Activated CD4-positive, alpha-beta T cell treated with anti-CD3 and anti-CD28 coated beads for 1 hour (primary cell): Measurements from ENCODE around the gene BMPR1B.

Experiments used
- DNase-seq: peaks from one replicate; pipeline ENCODE4 v3.0.0-alpha.2; 2020

Gene BMPR1B

DNA sequence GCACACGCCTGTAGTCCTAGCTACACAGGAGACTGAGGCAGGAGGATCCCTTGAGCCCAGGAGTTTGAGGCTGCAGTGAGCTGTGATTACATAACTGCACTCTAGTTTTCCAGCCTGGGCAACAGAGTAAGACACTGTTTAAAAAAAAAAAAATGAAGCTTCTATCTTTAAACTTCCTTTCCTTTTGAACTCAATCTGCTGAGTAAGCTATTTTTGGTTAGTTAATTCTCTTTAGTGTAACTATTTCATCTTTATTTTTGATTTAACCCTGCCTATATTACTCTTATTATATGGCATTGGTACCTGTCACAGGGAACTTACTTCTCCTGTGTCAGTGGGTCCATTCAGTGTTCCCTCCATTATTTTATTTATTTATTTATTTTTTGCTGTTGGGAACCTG is 160.8 kb downstream of the BMPR1B start:
- DNase-seq, result no peak

DNA sequence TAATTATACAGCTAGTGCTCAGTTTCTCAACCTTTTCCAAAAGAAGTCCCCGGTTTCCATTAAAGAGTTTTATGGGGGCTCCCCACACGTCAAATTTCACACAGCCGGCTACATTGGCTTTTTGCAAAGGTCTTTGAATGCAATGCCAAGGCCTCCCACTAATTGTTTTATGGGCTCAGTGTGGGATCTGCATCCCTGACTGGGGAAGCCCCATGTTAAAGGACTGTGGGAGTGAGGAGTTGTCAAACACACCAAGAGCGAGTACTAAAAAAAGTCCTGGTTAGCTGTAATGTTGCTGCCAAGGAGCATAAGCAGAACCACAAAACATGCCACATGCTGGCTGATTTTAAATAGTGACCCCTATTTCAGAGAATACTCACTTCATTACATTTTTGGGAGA is 162.6 kb downstream of the BMPR1B start:
- DNase-seq, result no peak

DNA sequence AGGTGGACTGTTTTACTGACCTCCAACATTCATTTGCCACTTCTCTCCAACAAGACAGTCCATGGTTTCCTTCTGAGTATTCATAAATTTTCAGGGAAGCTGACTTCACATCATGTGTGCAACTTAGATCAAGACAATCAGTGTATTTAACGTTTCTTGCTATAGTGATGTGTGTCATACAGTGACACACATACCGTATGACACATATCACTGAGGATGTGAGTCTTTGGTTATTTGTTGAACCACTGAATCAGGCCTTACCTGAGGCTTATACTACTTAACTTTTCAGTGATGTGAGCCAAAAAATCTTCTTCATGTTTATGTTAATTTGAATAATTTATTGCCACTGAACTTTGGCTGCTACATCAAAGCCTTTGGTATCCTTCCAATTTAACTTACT is 166.8 kb downstream of the BMPR1B start:
- DNase-seq, result no peak

DNA sequence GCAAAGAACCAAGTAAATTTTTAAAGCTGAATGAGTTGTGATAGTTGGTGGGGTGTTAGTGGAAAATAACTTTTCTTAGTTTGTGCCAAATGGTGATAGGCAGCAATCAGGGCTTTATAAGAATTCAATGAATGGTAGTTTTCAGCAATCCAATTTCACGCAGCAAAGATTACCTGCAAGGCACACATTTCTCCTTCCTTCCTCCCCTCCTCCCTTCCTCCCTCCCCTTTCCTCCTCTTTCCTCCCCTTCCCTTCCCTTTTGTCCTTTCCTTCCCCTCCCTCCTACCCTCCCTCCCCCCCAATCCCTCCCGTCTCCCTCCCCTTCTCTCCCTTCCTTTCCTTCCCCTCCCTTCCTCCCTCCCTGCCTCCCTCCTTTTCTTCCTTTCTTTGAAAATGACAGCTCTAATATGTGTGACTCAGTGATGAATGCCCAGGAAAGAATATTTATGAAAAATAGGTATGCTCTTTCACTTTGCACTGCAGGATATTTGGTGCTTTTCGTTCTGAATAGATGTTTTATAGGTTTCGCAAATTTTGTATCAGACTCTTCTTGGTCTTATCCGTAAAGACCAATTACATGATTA is 168.1 kb downstream of the BMPR1B start:
- no peak for DNase-seq

DNA sequence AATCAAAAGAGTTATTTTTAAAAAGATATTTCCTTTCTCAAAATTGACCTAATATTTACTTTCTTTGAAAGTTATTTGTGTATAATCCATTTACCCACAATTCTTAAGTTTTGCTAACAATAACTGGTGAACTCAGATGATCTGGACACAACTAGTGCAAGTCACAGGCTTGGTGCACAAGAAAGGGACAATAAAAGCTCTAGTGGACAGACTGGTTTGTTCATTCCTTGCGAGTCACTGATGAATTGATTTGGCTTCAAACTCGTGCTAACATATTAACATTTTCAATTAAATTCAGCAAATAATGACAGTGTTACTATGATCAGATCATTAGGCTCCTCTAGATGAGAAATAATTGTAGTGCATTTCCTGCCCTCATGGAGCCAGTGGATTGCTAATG is 169.2 kb downstream of the BMPR1B start:
- DNase-seq, result no peak

DNA sequence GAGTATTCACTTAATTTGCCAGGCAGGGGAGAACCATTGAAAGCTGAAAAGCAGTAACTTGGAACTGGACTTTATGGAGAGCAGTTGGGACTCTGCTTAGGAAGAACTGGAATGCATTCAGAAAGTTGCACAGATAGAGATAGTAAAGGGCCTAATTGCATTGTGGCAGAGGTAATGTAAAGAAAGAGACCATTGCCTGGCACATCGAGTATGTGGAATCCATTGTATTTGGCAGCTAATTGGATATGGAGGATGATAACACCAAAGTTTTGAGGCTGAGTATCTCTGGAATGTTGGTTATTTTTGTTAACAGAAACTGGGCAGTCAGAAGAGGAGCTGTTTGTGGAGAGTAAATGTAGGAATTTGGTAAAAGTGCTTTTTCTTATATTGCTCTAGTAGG is 169.9 kb downstream of the BMPR1B start:
- DNase-seq, result no peak

DNA sequence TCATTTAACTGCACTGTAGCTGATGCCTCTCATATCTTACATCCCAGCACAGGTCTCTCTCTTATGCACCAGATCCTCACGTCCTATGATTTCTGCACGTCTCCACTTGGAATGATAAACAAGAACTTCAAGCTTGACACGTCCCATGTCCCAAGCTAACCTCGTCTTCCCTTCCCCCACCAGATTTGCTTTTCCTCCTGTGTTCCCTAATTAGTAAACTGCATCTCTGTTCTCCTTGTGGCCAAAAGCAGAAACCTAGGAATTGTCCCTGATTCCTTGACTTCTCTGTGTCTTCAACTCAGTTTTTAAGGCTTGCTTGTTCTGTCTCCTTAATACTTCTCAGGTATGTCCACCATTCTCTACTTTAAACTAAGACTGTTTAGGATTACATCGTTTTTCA is 171.9 kb downstream of the BMPR1B start:
- DNase-seq, result no peak

DNA sequence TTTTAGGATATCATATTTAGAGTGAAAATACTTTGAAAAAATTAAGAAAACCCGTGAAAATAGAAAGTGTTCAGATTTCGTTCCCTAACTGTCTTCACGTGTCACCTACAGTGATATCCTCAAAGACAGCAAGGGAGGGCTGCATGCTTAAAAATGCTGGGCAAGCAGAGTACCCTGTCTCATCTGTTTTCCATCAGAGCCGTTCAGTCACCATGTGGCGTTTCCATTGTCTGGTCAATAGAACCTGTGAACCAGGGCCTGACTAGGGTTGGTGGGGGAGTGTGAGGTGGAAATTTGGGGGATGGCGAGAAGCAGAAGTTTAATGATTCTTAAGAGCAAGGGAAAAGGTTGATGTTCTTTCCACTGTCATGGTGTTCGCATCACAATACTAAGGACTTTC is 173.9 kb downstream of the BMPR1B start:
- no peak for DNase-seq

DNA sequence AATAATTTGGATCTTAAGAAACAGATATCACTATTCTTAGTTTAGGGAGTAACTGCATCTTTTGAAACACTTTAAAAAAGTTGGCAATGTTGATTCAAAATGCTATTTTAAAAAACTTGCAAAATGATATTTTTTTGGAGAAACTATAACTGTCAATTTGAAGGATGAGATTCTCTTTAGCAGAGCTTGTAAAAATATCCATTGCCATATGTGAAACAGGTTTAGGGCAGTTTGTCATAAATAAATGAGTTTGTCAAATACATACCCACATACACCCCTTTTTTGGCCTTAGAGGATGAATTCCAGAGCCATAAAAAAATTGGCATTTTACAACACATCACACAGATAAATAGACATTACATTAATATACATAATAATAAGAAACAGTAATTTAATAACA is 174.6 kb downstream of the BMPR1B start:
- no peak for DNase-seq

DNA sequence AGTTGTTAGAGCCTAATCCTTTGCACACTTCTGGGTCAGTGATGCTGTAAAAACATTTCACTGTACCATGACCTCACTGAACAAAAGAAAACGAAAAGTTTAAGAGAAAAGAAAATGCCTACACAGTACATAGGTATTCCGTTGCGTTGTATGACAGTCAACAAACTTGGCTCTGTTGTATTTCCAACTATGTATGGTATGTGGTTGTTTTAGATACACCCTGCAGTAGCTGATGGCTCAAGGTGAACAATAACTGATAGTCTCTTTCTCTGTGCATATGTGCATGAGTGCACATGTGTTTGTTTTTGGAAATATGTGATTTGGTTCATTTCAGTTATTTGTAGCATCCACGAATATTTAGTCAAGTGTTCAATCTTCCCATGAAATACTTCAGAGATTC is 176.0 kb downstream of the BMPR1B start:
- no peak for DNase-seq

DNA sequence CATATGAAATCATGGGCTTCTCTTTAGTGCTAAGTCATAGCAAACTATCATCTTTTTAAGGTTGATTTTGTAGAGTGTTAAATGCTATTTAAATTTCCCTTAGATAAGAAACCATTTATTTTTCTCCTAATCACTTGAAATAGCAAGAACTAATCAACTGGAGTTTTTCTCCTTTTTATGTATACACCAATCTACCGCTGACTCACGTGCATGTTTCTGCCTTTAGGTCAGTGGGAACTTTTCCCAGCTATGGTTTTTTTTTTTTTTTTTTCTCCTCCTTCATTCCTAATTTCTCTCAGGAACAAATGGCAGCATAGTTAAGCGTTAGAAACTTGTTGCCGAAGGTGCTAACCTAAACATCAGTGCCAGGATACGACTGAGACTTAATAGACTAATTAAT is 176.4 kb downstream of the BMPR1B start:
- DNase-seq, result no peak

DNA sequence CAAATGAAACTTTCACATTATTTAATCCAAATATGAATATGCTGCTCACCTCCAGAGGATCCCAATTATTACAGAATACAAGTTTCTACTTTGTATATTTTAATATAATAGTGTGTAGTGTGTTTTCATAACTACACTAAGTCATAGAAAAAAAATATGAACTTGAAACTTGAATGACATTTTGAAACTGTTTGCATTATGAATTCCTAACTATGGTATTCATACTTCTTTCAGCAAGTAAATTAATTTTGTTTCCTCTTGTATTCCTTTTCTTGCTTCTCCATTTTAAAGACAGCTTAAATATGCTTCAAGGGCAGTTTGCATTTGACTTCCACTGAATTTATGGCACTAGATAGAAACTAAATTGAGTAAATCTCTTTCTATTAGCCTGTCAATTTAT is 177.1 kb downstream of the BMPR1B start:
- no peak for DNase-seq

DNA sequence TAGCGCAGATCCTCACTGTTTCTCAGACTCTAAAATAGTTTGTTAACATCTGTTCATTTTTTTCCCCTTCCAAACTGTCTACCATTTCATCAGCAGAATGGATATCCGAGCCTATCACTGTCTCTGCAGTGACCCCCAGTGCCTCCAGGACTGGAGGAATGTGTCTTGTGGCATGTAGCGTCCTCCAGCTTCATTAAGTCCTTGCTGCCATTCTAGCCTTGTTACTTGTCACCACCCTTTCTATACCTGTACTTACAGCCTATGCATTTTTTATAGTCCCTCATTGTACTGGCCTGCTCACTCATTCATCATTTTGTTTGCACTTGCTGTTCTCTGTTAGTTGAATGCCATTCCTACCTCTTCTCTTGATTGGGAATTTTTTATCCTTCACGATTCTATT is 179.1 kb downstream of the BMPR1B start:
- no peak for DNase-seq

DNA sequence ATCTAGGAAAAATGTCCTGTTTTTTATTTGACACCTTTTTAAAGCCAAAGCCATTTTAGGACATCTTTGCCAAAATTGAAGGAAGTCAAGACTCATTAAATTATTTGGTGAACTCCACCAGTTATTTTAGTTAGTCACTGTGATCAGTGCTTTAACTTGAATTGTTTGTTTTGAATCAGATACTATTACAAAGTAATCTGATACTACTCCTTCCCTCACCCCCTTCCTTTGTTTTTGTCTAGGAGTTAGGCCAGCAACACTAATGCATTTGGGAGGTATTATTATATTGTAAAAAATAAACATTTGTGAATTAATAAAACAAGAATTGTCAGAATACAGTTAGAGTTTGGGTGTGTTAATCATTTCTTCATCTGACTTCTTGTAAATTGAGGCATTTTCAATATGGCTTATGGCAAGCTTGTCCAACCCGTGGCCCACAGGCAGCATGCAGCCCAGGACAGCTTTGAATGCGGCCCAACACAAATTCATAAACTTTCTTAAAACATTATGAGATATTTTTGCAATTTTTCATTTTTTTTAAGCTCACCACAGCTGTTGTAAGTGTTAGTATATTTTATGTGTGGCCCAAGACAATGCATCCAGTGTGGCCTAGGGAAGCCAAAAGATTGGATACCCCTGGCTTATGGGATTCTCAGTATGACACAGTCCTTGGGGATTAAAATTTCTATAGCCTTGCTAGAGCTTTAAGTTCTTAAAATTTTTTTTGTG is 182.2 kb downstream of the BMPR1B start:
- no peak for DNase-seq

DNA sequence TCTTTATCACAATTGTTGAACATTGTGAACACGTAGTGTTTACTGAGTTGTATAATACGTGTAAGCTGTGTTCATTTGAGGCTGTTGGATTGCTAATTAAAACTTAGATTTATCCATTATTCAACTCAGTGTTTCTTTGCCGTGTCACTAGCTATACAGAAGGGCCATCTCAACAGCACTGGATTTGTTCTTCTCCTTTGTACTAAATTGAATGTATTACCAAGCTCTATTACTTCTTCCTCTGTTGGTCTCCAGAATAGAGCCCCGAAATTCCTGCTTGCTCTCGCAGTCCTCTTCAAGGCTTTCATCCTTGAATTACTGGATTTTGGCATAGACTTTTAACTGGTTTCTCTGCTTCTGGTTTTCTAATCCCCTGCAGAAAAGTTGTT is 182.8 kb downstream of the BMPR1B start:
- no peak for DNase-seq

DNA sequence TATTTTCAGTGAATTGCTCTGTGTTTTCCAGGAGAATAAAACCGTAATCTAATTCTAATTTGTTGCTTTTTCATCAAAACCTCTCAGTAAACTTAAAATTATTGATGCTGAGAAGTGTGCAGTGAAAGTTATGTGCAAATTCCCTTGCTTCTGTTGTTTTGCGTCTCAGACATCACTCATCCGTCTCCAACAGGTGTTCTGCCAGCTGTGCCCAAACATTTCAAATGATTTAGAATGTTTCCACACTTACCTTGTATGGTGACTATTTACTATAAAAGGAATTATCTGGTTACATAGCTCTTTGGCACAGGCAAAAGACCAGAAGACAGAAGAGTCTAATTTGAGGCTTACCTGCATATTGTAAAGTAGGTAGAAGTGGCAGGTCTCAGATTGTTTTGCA is 184.0 kb downstream of the BMPR1B start:
- DNase-seq, result no peak

DNA sequence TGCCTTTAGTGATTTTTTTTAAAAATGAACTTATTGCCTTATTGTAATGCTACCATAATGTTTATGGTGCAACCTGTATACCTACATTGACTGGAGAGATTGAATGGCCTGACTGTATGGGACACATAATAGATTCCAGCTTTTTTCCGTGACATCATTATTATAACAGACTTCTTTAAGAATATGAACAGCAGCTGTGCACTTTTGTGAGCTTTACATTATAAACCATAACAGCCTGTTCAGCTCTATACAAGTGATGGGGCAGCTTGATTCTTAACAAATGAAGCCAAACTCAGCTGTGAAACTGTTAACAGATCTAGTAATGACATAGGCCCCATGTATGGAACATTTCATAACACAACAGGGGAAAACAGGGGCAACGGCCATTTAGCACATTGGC is 187.0 kb downstream of the BMPR1B start:
- no peak for DNase-seq

DNA sequence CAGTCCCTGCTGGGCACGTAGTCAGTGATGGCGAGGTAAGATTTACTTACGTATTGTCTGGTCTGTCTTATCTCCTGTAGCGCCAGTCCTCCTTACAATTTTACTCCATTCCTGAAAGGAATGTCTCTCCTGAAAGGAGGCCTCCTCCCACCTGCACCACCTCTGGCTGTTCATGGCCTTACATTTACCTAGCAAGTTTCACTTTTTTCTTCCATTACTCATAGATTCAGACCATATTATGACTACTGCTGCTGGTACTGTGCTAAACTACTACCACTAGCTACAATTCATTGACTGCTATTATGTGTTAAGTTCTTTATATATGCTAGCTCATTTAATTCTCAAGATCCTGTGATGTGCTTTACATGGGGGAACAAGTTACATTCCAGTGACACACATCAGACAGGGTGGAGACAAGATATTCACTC is 189.9 kb downstream of the BMPR1B start:
- DNase-seq, result no peak

DNA sequence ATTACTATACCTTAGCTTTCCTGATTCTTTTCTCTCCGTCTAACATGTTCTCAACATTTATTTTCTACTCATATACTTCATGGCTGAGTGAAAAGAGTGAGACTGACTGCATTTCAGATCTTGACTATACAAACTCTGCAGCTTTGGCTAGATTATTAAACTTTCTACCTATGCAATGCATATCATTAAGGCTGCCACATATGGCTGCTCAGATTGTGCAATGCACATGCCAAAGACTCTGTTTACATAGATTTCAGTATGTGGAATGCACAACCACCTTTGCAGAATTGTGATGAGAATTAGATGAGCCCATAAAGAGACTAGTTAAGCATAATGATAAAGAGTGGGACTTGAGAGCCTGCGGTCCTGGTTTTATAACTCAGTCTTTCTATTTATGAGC is 196.5 kb downstream of the BMPR1B start:
- DNase-seq, result no peak

DNA sequence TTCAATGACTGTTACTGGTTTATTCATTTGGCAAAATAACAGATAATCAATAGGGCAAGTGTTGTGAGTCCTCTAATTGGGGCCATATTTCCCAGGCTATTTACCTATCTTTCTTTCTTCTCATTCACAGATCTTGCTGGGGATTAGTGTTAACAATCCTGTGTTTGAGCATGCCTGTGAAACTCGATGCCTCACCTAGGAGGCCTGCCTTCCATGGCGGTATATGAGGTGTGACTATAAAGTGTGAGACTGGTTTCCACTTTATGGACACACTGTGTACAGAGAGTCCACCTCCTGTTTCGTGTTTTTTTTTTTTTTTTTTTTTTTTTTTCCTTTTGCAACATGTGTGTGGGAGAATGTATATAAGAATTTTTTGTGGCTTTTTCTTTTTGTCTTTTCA is 199.3 kb downstream of the BMPR1B start:
- no peak for DNase-seq

DNA sequence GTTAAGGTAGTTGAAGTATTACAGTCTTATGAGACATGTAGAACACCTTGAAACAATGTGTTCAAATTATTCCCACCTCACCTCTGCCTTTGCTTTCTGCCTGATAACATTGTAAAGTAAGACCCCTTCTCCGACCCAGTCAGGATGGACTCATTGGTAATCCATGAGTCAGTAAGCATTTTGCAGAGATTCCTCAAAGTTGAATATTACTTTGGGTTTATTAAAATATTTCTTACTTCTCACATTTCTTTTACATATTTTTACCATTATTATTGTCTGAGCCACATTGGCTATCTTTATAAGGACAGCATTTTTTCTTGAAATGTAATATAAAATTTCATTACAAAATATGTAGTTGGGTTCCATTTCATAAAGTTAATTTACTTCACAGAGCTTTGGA is 201.6 kb downstream of the BMPR1B start:
- DNase-seq, result no peak

DNA sequence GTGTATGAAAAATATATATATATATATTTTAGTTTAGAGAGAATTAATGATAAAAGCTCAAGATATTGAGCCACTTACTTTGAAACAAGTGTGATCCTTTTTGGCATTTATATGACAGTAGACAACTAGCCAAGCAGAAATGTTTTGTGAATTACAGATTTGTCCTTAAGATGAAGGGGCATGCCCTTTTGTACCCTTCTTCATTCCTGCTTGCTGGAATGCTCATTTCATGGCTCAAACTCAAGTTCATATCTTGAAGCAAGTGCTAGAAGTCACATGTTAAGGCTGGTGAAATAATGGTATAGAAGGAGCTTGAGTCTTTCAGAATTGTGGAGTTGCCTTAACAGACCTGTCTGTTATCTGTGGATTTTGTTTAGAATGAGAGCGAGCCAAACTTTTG is 203.0 kb downstream of the BMPR1B start:
- DNase-seq, result no peak

DNA sequence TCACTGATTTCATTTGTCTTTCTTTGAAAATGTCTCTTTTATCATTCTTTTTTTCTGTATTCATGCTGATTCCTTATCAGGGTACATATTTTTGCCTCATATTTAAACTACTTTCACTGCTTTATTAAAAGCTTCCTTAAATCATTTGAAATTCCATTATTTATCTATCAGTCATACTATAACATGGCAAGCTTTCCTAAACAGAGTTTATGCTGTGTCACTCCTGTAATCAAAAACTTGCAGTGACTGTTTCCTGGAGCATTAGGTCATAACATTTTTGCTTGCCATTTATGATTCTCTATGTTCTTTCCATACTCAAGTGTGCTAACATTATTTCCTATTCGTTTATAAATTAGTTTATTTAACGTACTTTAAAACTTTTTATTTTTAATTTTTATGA is 203.7 kb downstream of the BMPR1B start:
- DNase-seq, result no peak

DNA sequence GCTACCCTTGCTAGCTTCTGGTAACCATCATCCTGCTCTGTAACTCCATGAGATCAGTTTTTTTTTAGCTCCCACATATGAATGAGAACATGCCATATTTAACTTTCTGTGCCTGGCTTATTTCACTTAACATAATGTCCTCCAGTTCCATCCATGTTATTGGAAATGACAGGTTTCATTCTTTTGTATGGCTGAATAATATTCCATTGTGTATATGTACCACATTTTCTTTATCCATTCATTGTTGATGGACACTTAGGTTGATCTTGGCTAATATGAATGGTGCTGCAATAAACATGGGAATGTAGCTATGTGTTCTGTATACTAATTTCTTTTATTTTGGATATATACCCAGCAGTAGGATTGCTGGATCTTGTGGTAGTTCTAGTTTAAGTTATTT is 204.7 kb downstream of the BMPR1B start:
- no peak for DNase-seq

DNA sequence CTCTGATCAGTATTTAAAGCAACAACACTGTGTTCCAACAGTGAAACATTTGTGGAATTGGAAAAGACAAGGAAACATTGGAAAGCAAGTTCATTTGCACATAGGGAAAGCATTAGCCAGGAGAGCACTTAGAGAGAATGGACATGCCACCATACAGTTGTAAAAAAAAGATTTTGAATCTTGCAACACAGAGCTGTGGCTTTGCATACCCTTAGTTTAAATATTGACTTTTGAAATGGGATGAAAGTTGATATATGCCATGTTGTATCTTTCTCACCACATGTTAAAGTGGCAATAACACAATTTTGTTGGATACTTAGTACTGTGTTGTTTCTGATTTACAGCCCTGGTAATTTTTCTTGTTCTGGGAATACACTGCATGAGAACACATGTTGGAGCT is 208.1 kb downstream of the BMPR1B start:
- DNase-seq, result no peak
